HepG2 (cell line): ENCODE data around the gene SH3D19. TPM values are rescaled to one million over a fixed set of nuclear protein-coding genes. Genes with fewer than 3 reads are reported as not detected.

Experiments used
- ATAC-seq: fragments of 200-7000 bp; cut with Tn5 transposase; 3 replicates; pipeline ENCODE4 v1.9.1; 2020; ENCODE audit warnings: mild to moderate bottlenecking, moderate library complexity
- BruUV-seq: library from RNA; stranded (reverse); fragments of 400-500 nt; replicated peaks from 2 replicates; lab custom pipeline; 2021; lab: Mats Ljungman, UMichigan
- CTCF ChIA-PET: fragments of 300-600 bp; formaldehyde crosslinking; extraction: SDS; loops from one replicate; lab custom pipeline; 2021; ENCODE audit warnings: low total read pairs, inconsistent platforms, low intra/inter-chr PET ratio; lab: Yijun Ruan, JAX
- POLR2A ChIA-PET: fragments of 350-600 bp; sonication (Branson Sonifier 250); formaldehyde crosslinking; loops from one replicate; lab custom pipeline; 2020; ENCODE audit warnings: antibody characterized with exemption, inconsistent platforms; lab: Yijun Ruan, JAX
- DNase-seq: peaks from one replicate; pipeline ENCODE4 v3.0.0-alpha.2; 2015; ENCODE audit warnings: low spot score
- FAIRE-seq: peaks from 3 replicates; lab custom pipeline; 2011; peaks lifted over from hg19 to GRCh38; lab: Jason Lieb, UNC
- H2AFZ ChIP-seq: one replicate; pipeline ENCODE4 v1.6.1; 2011; ENCODE audit warnings: low read length, inconsistent platforms
- H3K27ac ChIP-seq: fragments of 300-600 bp; 3 replicates; pipeline ENCODE4 v1.8.0; 2011; ENCODE audit warnings: mixed run types, mild to moderate bottlenecking, mixed read lengths, low read length, inconsistent platforms; ENCODE audit not compliant: insufficient read depth; ENCODE audit errors: extremely low read length
- H3K27me3 ChIP-seq, 2 experiments: fragments of 200-600 bp in 1 of 2; 2 replicates in 1 of 2; 3 replicates in 1 of 2; pipeline versions ENCODE4 v1.6.0 to v1.8.0; 2011; ENCODE audit warnings: low read length in 2 of 2, mild to moderate bottlenecking in 2 of 2, moderate library complexity in 2 of 2, inconsistent platforms in 1 of 2; ENCODE audit not compliant: insufficient read depth in 2 of 2, control insufficient read depth in 1 of 2
- H3K36me3 ChIP-seq, 2 experiments: fragments of 200-600 bp in 1 of 2; replicated peaks in 1 of 2; 2 replicates in 1 of 2; 3 replicates in 1 of 2; pipeline versions ENCODE4 v1.5.1 to v1.8.0; 2011; ENCODE audit warnings: low read length in 2 of 2, inconsistent platforms in 1 of 2; ENCODE audit not compliant: insufficient read depth in 2 of 2, control insufficient read depth in 1 of 2
- H3K4me1 ChIP-seq: 2 replicates; pipeline ENCODE4 v1.5.1; 2012; ENCODE audit warnings: low read length, inconsistent platforms; ENCODE audit not compliant: insufficient read depth
- H3K4me2 ChIP-seq: 2 replicates; pipeline ENCODE4 v1.6.0; 2011; ENCODE audit warnings: low read depth, low read length, inconsistent platforms
- H3K4me3 ChIP-seq, 3 experiments: fragments of 200-600 bp in 1 of 3; sonication (generic), shearing (Covaris generic) in 1 of 3; replicated peaks in 1 of 3; 2 replicates each; pipeline ENCODE4 v1.5.1; 2011 to 2016; ENCODE audit warnings: low read length in 3 of 3, inconsistent platforms in 2 of 3, low read depth in 2 of 3, mild to moderate bottlenecking in 2 of 3, control low read depth in 1 of 3, mixed read lengths in 1 of 3; ENCODE audit not compliant: insufficient read depth in 1 of 3
- H3K79me2 ChIP-seq: one replicate; pipeline ENCODE4 v1.6.1; 2011; ENCODE audit warnings: low read length, inconsistent platforms; ENCODE audit not compliant: insufficient read depth
- H3K9ac ChIP-seq: 2 replicates; pipeline ENCODE4 v1.6.0; 2011; ENCODE audit warnings: mild to moderate bottlenecking, low read depth, low read length, inconsistent platforms; ENCODE audit not compliant: insufficient read depth
- H3K9me3 ChIP-seq: 2 replicates; pipeline ENCODE4 v1.5.1; 2012; ENCODE audit warnings: mild to moderate bottlenecking, low read length
- H4K20me1 ChIP-seq: 2 replicates; pipeline ENCODE4 v1.6.0; 2011; ENCODE audit warnings: inconsistent platforms, mild to moderate bottlenecking, low read length, moderate library complexity; ENCODE audit not compliant: insufficient read depth
- ATF1 ChIP-seq: IDR thresholded peaks from 2 replicates; pipeline ENCODE4 v1.6.1; 2016; ENCODE audit warnings: mild to moderate bottlenecking, control low read depth
- ATF4 ChIP-seq, 2 experiments: fragments of 450-650 bp in 1 of 2; sonication (generic) in 1 of 2; formaldehyde crosslinking; IDR thresholded peaks; 2 replicates each; pipeline versions ENCODE4 v1.5.0 to v1.8.0; 2020 to 2022; ENCODE audit warnings: mild to moderate bottlenecking in 1 of 2, missing genetic modification reagents in 1 of 2
- BRCA1 ChIP-seq: sonication (generic); formaldehyde crosslinking; IDR thresholded peaks from 2 replicates; pipeline ENCODE4 v1.4.0; 2020; ENCODE audit warnings: missing genetic modification reagents
- FOXK1 ChIP-seq: sonication (generic); formaldehyde crosslinking; IDR thresholded peaks from 2 replicates; pipeline ENCODE4 v1.4.0; 2020; ENCODE audit warnings: low read depth, missing genetic modification reagents, borderline replicate concordance
- GATAD2A ChIP-seq: IDR thresholded peaks from 2 replicates; pipeline ENCODE4 v1.6.1; 2016
- HOXA9 ChIP-seq: sonication (generic); formaldehyde crosslinking; IDR thresholded peaks from 2 replicates; pipeline ENCODE4 v1.8.1; 2022; ENCODE audit warnings: missing genetic modification reagents, mild to moderate bottlenecking, moderate library complexity, borderline replicate concordance
- PHF8 ChIP-seq: sonication (generic); formaldehyde crosslinking; IDR thresholded peaks from 2 replicates; pipeline ENCODE4 v1.5.0; 2020; ENCODE audit warnings: missing genetic modification reagents
- SOX6 ChIP-seq, 2 experiments: fragments of 450-650 bp in 1 of 2; sonication (generic) in 1 of 2; formaldehyde crosslinking in 1 of 2; IDR thresholded peaks; 2 replicates each; pipeline versions ENCODE4 v1.4.0 to v1.6.1; 2017 to 2020; ENCODE audit warnings: antibody characterized with exemption in 1 of 2, mild to moderate bottlenecking in 1 of 2, missing genetic modification reagents in 1 of 2
- ZBTB43 ChIP-seq: sonication (generic); formaldehyde crosslinking; conservative IDR thresholded peaks from 2 replicates; pipeline ENCODE4 v1.4.0; 2020; ENCODE audit warnings: missing genetic modification reagents
- ZFP91 ChIP-seq: sonication (generic); formaldehyde crosslinking; IDR thresholded peaks from 2 replicates; pipeline ENCODE4 v1.9.0; 2022; ENCODE audit warnings: missing genetic modification reagents, mild to moderate bottlenecking, borderline replicate concordance
- ZNF281 ChIP-seq: sonication (generic); formaldehyde crosslinking; IDR thresholded peaks from 2 replicates; pipeline ENCODE4 v1.4.0; 2020; ENCODE audit warnings: missing genetic modification reagents, borderline replicate concordance
- ZNF292 ChIP-seq: sonication (generic); formaldehyde crosslinking; IDR thresholded peaks from 2 replicates; pipeline ENCODE4 v1.8.1; 2022; ENCODE audit warnings: mild to moderate bottlenecking, low read depth, missing genetic modification reagents, borderline replicate concordance
- ZNF83 ChIP-seq: sonication (generic); formaldehyde crosslinking; IDR thresholded peaks from 2 replicates; pipeline ENCODE4 v1.4.0; 2020; ENCODE audit warnings: missing genetic modification reagents, mild to moderate bottlenecking, borderline replicate concordance
- in situ Hi-C: cut with HindIII; loops from 2 replicates; pipeline ENCODE4 v1.10.0; 2017; ENCODE audit warnings: low pct_unique_long_range_greater_than_20kb; ENCODE audit not compliant: extremely low pct_ligation_motif_present
- intact Hi-C: fragments of 100-400 bp; cut with micrococcal nuclease; formaldehyde crosslinking; loops from one replicate; pipeline ENCODE4 v1.10.0; 2022; ENCODE audit not compliant: unreplicated experiment
- polyA plus RNA-seq, 8 experiments: library from polyadenylated mRNA; depleted of rRNA in 3 of 8; stranded (reverse) in 7 of 8; unstranded in 1 of 8; fragments of >200 nt; fragmentation: Illumina TruSeq in 4 of 8; extraction: Trizol in 4 of 8; gene quantifications; 2 replicates each; pipeline versions ENCODE4 v1.2.1 to v1.2.3, GENCODE V29; 2011 to 2016; ENCODE audit warnings: low read depth in 4 of 8, missing spikeins in 1 of 8, mixed read lengths in 1 of 8; ENCODE audit not compliant: insufficient read depth in 1 of 8
- total RNA-seq, 5 experiments: library from RNA; depleted of rRNA; stranded (reverse); fragments of >200 nt; fragmentation: Illumina TruSeq; extraction: Trizol; gene quantifications; 2 replicates each; pipeline ENCODE4 v1.2.3, GENCODE V29; 2016; ENCODE audit warnings: low read depth in 1 of 5

The SH3D19 gene
- total and polyA plus RNA-seq, 2 of the 13 experiments (the other 11 are each of a cell fraction or from before 2014, with no cell fraction given) = 31.2 to 38.0 TPM

- TF ChIP-seq ZNF281 = no peak
- TF ChIP-seq BRCA1 (CRISPR knock-in tag) = no peak
- 0 out of 2 replicates have a peak, but pooled peaks have one; percentile 3 for TF ChIP-seq PHF8
- TF ChIP-seq, all 625 proteins: peak for 4
Measured at GRCh38 chr4:151323667-151324066, 1.7 kb downstream of the SH3D19 start (continued).

GRCh38 chr4:151322570-151322969 lies 2.8 kb downstream of the SH3D19 start:
- H3K4me1 ChIP-seq = peaks cover 67% of the 10 kb centered on the region
- H3K36me3 ChIP-seq = peaks cover 0 to 14% of the 10 kb centered on the region in 2 experiments
- H3K9ac ChIP-seq = peak overlapping the region; percentile 99
- peak overlapping the region; percentile 100 for H3K27ac ChIP-seq
- in situ Hi-C loops = no loop called here
- intact Hi-C loops = loop anchor here (1.0 to 5.0 kb wide), 2 partner anchors 22 to 45 kb away; partner anchors contain the start of gene PRSS48
- H3K9me3 ChIP-seq = no peaks in the 10 kb centered on the region
- FAIRE-seq (no peak), ATAC-seq (no peak), DNase-seq (no peak)
- no peaks in the 10 kb centered on the region; a peak in 1 of 5 replicates for H3K27me3 ChIP-seq
- ChIA-PET POLR2A (interaction anchor here (1.4 to 3.7 kb wide), 4 partner anchors 8 to 71 kb away, joined by 3 to 49 read pairs (median 26); no protein-coding TSS in a partner anchor), CTCF (no interaction called here)
- H3K4me2 ChIP-seq = peak overlapping the region; percentile 86
- no peak overlapping the region for H2AFZ ChIP-seq
- H3K79me2 ChIP-seq = peaks cover 67% of the 10 kb centered on the region
- peak overlapping the region; percentile 80 to 84 (median 83); a peak in 5 of 6 replicates for H3K4me3 ChIP-seq
- BruUV-seq = no TSS peak
- peaks cover 31% of the 10 kb centered on the region for H4K20me1 ChIP-seq
- TF ChIP-seq FOXK1 (CRISPR knock-in tag) = no peak
- TF ChIP-seq ATF4 (CRISPR knock-in tag; IDR thresholded peaks at IDR 0.05) = no peak
- no peak for TF ChIP-seq ATF1 (CRISPR knock-in tag)
- no peak for TF ChIP-seq HOXA9
- no peak for TF ChIP-seq SOX6 (IDR thresholded peaks at IDR 0.05)
- no peak for TF ChIP-seq SOX6 (CRISPR knock-in tag; IDR thresholded peaks at IDR 0.05)
- TF ChIP-seq ZBTB43 (CRISPR knock-in tag) = no peak
- TF ChIP-seq ZNF292 = no peak
- no peak for TF ChIP-seq ZNF83 (CRISPR knock-in tag)
- no peak for TF ChIP-seq ZFP91 (CRISPR knock-in tag)
- TF ChIP-seq GATAD2A (CRISPR knock-in tag) = no peak
